ENCODE data around the gene LMBR1.
"Not testable (repeated sequence)": the region's sequence is repeated elsewhere in the genome, so short reads cannot be mapped to it uniquely, and the experiment has no call there.

The LMBR1 gene

GRCh38 chr7:156903232-156903909 lies 10.4 kb upstream of the LMBR1 start:
- peak; percentile 81 for DNase-seq (ENCODE audit: low read depth)

GRCh38 chr7:156900093-156900492 lies 7.1 kb upstream of the LMBR1 start:
- peak; percentile 48 for DNase-seq (ENCODE audit: low read depth)

GRCh38 chr7:156898938-156899337 lies 6.0 kb upstream of the LMBR1 start:
- DNase-seq (ENCODE audit: low read depth), result peak; percentile 39

- DNase-seq (ENCODE audit: low read depth), result no peak
These were observed 4.7 kb upstream of the LMBR1 start for GRCh38 chr7:156897673-156898072.

GRCh38 chr7:156896388-156897022 lies 3.5 kb upstream of the LMBR1 start:
- no peak for DNase-seq (ENCODE audit: low read depth)

- DNase-seq (ENCODE audit: low read depth), result no peak
These were observed 2.2 kb upstream of the LMBR1 start for GRCh38 chr7:156895024-156895780.

- DNase-seq (ENCODE audit: low read depth), result no peak
These were observed 742 bp downstream of the LMBR1 start for GRCh38 chr7:156892081-156892800.

GRCh38 chr7:156889746-156890145 lies 3.2 kb downstream of the LMBR1 start:
- DNase-seq (ENCODE audit: low read depth), result no peak

- peak; percentile 70 for DNase-seq (ENCODE audit: low read depth)
These were observed 3.9 kb downstream of the LMBR1 start for GRCh38 chr7:156889089-156889488.

- DNase-seq (ENCODE audit: low read depth), result no peak
These were observed 6.8 kb downstream of the LMBR1 start for GRCh38 chr7:156886020-156886795.

- DNase-seq (ENCODE audit: low read depth), result no peak
These were observed 11.3 kb downstream of the LMBR1 start for GRCh38 chr7:156881679-156882078.

GRCh38 chr7:156875766-156876165 lies 17.2 kb downstream of the LMBR1 start:
- no peak for DNase-seq (ENCODE audit: low read depth)

GRCh38 chr7:156868363-156868762 lies 24.6 kb downstream of the LMBR1 start:
- not testable (repeated sequence) for DNase-seq (ENCODE audit: low read depth)

GRCh38 chr7:156865493-156865892 lies 27.5 kb downstream of the LMBR1 start:
- DNase-seq (ENCODE audit: low read depth), result no peak

GRCh38 chr7:156862022-156862421 lies 31.0 kb downstream of the LMBR1 start:
- not testable (repeated sequence) for DNase-seq (ENCODE audit: low read depth)

- no peak for DNase-seq (ENCODE audit: low read depth)
These were observed 31.8 kb downstream of the LMBR1 start for GRCh38 chr7:156861212-156861611.

- not testable (repeated sequence) for DNase-seq (ENCODE audit: low read depth)
These were observed 32.9 kb downstream of the LMBR1 start for GRCh38 chr7:156860099-156860498.

GRCh38 chr7:156858523-156858922 lies 34.5 kb downstream of the LMBR1 start:
- no peak for DNase-seq (ENCODE audit: low read depth)

GRCh38 chr7:156857757-156858156 lies 35.2 kb downstream of the LMBR1 start:
- no peak for DNase-seq (ENCODE audit: low read depth)

- DNase-seq (ENCODE audit: low read depth), result no peak
These were observed 38.3 kb downstream of the LMBR1 start for GRCh38 chr7:156854654-156855053.

- DNase-seq (ENCODE audit: low read depth), result no peak
These were observed 44.0 kb downstream of the LMBR1 start for GRCh38 chr7:156848979-156849378.

Data from iris pigment epithelial cell (primary cell).